Stimulated activated naive CD4-positive, alpha-beta T cell (primary cell): ENCODE measurements around the gene EDRF1.
A peak's percentile ranks its signal among the peaks of the same experiment; 100 is the strongest.
"Not testable (repeated sequence)": the region's sequence is repeated elsewhere in the genome, so short reads cannot be mapped to it uniquely, and the experiment has no call there.

Experiments used
- DNase-seq, 6 experiments: peaks; one replicate each; lab custom pipeline; 2025; lab: John Stamatoyannopoulos, UW

EDRF1 gene

GRCh38 chr10:125719173-125720001, at the start of gene EDRF1:
Gene EDRF1 (plus strand): TSS chr10:125719709. CDS start chr10:125719808, 99 bp downstream.
- peak; percentile 95 to 99 (median 99) for DNase-seq

- DNase-seq = no peak
Measured at GRCh38 chr10:125672884-125673283, 46.6 kb upstream of the EDRF1 start.

GRCh38 chr10:125679436-125679835, 40.1 kb upstream of the EDRF1 start:
- no peak for DNase-seq

GRCh38 chr10:125683063-125683462, 36.4 kb upstream of the EDRF1 start, which contains the start of gene TEX36:
Gene TEX36 (minus strand): TSS chr10:125683163. CDS start chr10:125682989, 174 bp downstream.
- no peak for DNase-seq

- no peak for DNase-seq
Measured at GRCh38 chr10:125683821-125684220, 35.7 kb upstream of the EDRF1 start.

- no peak for DNase-seq
Measured at GRCh38 chr10:125684581-125684980, 34.9 kb upstream of the EDRF1 start.

- DNase-seq = no peak
Measured at GRCh38 chr10:125687507-125688185, 31.9 kb upstream of the EDRF1 start.

- no peak for DNase-seq
Measured at GRCh38 chr10:125689955-125690569, 29.4 kb upstream of the EDRF1 start.

- no peak for DNase-seq
Measured at GRCh38 chr10:125691160-125691981, 28.1 kb upstream of the EDRF1 start.

GRCh38 chr10:125692196-125692595, 27.3 kb upstream of the EDRF1 start:
- DNase-seq = no peak

- DNase-seq = no peak
Measured at GRCh38 chr10:125692601-125693523, 26.6 kb upstream of the EDRF1 start.

- no peak for DNase-seq
Measured at GRCh38 chr10:125693524-125693847, 26.0 kb upstream of the EDRF1 start.

- no peak for DNase-seq
Measured at GRCh38 chr10:125694883-125695282, 24.6 kb upstream of the EDRF1 start.

- DNase-seq = not testable (repeated sequence)
Measured at GRCh38 chr10:125696884-125697283, 22.6 kb upstream of the EDRF1 start.

GRCh38 chr10:125698481-125698998, 21.0 kb upstream of the EDRF1 start:
- no peak for DNase-seq

GRCh38 chr10:125699562-125700143, 19.9 kb upstream of the EDRF1 start:
- DNase-seq = no peak

GRCh38 chr10:125700355-125700911, 19.1 kb upstream of the EDRF1 start:
- DNase-seq = no peak

- no peak for DNase-seq
Measured at GRCh38 chr10:125707541-125708468, 11.7 kb upstream of the EDRF1 start.

- DNase-seq = no peak
Measured at GRCh38 chr10:125708971-125709503, 10.5 kb upstream of the EDRF1 start.
